Stimulated activated CD4-positive, alpha-beta T cell treated with anti-CD3 and anti-CD28 coated beads, Interleukin-15, amount 100 ng/mL, for 1 hour (primary cell): ENCODE measurements around the gene MYCN.
"Not testable (repeated sequence)": the region's sequence is repeated elsewhere in the genome, so short reads cannot be mapped to it uniquely, and the experiment has no call there.

Source experiments
- DNase-seq, 2 donors: peaks; one replicate each; pipeline ENCODE4 v3.0.0-alpha.2; 2020; ENCODE audit warnings: low read depth in 1 of 2, low spot score in 1 of 2

Gene MYCN

DNA sequence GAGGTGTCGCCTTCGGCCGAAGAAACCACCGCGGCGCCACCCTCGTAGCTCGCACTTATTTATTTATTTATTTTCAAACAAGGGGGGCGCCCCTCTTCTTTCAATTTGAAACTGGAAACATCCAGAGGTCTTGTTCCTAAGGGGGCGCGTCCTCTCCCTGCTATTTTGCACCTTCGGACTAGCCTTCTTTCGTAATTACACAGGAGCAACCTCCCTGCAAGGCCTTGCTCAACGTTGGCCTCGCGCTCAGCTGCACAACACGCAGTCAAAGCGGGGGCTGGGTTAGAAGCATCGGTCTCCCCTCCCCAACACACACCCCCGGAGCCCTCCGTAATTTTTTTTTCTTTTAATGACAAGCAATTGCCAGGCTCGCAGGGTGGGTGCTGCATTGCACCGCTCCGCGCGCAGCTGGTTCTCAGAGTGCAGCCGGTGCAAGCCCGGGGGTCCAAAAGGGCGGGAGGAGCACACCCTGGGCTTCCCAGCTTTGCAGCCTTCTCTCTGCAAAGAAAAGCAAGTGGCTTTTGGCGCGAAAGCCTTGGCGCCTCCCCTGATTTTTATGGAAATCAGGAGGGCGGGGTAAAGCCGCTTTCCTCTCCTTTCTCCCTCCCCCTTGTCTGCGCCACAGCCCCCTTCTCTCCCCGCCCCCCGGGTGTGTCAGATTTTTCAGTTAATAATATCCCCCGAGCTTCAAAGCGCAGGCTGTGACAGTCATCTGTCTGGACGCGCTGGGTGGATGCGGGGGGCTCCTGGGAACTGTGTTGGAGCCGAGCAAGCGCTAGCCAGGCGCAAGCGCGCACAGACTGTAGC is at the start of gene MYCN:
Gene MYCN, plus strand, starts transcription at position 697 of the 807 bp plus-strand sequence. CDS start 1,515 bp downstream, outside the sequence.
- DNase-seq, result peak in 1 of 2 donors; percentile 33

DNA sequence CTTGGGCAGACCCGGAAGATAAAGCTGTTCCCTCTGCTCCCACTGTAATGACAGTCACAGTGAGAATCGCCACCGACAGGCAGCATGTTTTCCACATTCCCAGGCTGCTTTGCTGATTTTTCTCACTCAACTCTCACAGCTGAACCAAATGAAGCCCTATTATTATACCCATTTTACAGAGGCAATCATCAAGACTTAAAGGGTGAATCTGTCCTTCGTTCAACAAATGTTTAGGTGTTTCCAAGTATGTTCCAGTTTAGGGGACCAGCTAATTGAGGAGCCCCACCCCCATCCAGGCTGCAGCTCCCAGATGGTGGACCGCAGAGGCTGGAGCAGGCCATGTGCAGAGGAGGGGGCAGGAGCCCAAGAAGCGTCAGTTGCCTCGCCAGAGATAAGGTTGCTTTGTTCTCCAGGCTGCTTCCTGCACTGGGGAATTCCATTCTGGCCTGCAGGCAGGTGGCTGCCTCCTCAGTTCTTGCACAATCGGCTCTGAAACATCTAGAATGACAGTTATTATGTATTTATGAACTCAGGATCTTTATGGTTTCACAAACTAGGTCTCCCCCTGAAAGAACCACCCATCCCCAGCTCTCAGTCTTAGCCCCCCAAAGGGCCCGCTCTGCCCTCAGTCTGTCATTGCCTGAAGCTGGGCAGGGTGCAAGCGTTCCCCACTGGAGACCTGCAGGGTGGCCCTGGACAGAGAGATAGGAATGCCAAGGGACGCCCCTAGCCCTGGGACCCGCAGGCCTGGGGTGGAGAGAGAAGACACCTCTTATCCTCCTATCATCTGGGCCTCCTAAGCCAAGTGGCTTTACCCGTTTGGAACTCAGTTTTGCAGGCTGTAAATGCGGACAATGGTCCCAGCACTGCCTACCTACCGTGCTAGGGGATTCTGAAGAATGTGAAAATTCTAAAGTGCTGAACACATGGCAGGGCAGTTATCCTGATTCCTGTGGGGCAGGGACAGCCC is 49.1 kb upstream of the MYCN start:
- no peak for DNase-seq

DNA sequence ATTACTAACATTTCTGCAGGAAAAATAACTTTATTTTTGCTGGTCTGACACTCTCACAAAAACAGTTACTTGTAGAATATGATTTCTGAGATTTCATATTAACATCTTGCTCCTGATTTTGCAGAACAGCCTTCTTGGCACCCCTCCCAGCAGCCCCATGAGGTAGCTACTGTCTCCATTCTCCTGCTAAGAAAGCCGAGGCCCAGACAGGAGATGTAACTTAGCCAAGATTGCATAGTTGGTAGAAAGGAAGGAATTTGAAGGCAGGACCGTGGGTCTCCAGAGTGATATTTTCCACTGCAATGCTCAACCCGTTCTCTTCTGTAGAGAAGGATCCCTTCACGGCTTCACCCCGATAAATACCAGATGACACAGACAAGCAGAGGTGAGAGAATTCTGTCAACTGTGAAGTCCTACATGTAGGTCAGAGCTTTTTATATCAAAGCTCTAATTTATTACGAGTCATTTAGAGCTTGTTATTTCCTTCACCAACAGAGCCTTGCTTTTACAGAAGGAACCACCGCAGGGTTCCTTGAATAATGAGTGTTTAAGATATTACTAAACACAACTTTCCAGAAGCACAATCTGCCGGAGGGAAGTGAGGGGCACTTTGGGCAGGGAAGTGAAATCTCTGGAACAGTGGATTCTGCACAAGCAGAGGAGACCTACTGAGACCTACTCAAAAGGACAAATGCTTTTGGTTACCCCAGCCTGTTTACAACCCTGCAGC is 48.0 kb upstream of the MYCN start:
- no peak for DNase-seq

GRCh38 chr2:15893085-15893484 is 47.3 kb upstream of the MYCN start:
- DNase-seq, result no peak

- DNase-seq, result no peak
Measured at GRCh38 chr2:15893689-15894480, 46.5 kb upstream of the MYCN start.

DNA sequence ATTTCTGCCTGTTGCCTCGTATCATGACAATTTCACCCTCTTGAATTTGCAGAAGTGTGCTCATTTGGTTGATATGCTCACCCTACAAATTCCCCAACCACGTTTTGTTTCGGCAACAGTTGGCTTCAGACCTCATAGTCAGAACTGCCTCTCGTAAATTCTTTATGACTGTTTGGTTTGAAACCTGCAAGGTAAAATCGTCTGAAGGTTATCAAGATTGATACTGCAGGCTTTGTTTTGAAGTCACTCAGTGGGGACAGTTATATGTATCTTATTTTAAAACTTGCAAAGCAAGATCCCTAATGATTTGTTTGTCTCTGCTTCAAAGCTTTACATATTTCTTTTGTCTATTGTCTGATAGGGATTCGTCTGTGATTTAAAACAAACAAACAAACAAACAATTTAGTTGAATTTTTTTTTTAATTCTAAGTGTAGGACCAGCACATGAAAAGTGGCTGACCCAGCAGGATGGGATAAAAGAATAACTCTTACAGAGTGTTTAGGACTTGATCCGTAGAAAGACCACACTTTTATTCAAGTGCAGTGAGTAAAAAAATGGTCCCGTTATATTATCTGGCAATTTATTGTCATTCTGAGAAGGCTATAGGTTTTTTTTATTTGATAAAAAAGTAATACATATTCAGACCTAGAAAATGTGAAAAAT is 45.7 kb upstream of the MYCN start:
- no peak for DNase-seq

DNA sequence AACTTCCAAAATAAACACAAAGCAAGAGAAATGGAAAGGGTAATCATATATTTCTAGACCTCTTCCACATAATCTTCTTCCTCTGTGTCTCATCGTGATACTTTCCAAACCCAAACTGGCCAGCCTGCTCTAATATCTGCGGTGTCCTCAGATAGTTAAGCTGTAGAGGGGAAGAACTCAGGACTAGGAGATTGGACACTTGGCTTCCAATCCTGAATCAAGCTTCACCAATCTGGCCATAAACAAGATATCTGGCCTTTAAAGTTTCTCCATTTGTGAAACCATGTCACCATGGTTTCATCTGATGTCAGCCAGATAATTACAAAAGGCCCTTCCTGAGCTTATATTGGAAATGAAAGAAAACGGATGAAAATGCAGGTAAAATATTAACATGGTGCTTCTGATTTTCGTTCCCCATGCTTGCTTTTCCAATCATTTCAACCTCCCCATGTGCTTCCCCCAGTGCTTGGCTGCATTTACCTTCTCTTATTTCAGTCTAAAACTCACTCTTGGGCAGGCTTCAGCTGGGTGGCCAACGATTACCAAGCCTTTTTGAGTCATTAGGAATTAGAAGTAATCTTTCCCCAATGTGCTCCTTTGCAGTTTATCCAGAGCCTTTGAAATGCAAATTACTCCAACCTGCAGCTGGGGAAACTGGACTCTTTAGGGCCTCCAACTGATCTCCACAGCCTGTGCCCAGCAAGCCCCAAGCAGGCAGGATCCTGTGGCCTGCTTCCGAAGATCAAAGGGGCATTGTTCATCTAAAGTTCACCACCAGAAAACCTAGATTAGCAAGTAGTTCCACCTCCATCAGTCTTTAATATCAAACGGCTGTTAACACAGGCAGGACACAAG is 44.5 kb upstream of the MYCN start:
- no peak for DNase-seq

GRCh38 chr2:15896859-15897258 is 43.5 kb upstream of the MYCN start:
- no peak for DNase-seq

DNA sequence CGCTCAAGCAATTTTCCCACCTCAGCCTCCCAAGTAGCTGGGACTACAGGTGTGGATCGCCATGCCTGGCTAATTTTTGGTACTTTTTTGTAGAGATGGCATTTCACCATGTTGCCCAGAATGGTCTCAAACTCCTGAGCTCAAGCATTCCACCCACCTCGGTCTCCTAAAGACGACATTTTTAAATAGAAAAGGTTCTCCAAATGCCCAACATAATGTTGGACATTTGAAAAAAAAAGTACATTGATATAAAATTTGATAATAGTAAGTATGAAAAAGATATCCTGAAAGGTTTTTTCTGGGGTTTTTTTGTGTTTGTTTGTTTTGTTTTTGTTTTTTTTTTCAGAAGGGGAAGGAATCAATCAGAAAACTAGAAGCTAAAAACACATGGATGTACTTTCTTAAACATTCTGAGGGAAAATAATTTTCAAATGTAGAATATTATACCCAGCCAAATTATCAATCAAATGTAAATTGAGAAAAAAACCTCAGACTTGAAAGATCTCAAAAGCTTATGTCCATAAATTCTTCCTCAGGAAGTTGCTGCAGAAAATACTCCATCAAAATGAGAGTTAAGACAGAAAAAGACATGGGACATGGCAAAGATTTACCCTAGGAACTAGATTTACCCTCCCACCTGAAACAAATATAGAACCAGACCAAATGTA is 42.8 kb upstream of the MYCN start:
- DNase-seq, result no peak

DNA sequence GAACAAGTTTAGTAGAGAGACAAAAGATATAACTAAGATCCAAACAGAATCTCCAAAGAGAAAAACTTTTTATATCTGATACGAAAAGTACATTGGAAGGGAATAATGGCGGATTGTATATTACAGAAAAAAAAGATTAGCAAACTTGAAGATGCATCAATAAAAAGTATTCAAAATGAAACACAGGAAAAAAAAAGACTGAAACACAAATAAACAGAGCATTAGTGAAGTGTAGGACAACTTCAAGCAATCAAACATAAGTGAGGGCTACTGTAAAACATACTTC is 41.1 kb upstream of the MYCN start:
- no peak for DNase-seq

GRCh38 chr2:15899751-15900493 is 40.4 kb upstream of the MYCN start:
- no peak for DNase-seq

- DNase-seq, result no peak
Measured at GRCh38 chr2:15901095-15901807, 39.1 kb upstream of the MYCN start.

GRCh38 chr2:15901808-15902130 is 38.6 kb upstream of the MYCN start:
- no peak for DNase-seq

DNA sequence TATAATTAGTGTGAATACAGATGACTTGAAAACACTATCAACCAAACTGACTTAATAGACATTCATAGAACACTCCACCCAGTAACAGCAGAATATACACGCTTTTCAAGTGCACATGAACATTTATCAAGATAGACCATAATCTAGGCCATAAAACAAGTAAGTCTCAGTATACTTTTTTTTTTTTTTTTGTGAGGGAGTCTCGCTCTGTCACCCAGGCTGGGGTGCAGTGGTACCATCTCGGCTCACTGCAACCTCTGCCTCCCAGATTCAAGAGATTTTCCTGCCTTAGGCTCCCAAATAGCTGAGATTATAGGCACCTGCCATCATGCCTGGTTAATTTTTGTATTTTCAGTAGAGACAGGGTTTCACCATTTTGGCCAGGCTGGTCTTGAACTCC is 36.4 kb upstream of the MYCN start:
- not testable (repeated sequence) for DNase-seq

DNA sequence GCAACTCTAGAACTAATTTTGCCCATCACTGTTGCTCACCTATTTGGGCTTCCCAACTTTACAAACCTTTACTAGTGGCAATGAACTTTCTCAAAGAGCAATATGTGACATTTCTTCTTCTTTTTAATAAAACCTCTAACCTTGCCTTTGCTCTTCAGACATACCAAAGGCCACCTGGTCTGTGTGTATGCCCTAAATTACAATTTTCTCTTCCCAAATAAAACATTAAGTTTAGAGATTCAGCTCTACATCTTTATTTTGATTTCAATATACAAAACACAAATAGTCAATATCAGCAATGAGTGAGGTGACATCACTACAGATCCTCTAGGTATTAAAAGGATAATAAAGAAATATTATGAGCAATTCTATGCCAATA is 35.1 kb upstream of the MYCN start:
- no peak for DNase-seq

- no peak for DNase-seq
Measured at GRCh38 chr2:15905986-15906491, 34.3 kb upstream of the MYCN start.

- no peak for DNase-seq
Measured at GRCh38 chr2:15906778-15907177, 33.6 kb upstream of the MYCN start.
